Measurements from ENCODE around the gene KPNB1.

DNA sequence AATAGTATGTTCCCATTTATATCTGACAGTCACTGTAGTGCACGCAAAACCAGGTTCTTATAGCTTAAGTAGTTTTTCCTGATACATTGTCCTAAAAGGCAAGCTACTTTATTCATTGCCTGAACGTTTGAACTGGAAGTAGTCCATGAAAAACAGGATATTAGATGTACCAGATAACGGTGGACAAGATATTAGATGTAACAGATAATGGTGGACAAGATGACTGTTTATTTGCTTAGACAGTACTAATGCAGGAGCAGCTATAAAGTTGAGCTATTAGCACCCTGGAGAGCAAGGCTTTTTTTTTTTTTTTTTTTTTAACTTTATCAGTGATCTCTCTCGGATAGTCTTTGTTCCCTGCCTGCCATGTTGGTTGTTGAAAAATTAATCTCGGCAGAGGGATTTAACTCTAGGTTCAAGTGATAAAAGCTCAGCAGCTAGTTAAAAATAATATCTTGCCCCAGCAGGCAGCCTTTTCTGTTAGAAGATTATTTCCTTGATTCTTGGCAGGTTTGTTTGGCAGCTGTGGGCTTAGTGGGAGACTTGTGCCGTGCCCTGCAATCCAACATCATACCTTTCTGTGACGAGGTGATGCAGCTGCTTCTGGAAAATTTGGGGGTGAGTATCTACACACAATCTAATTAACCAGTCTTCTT, 26.9 kb downstream of the KPNB1 start:
- no peak for TF ChIP-seq EP300 (conservative IDR thresholded peaks at IDR 0.05; ENCODE audit: poor library complexity, severe bottlenecking)
- no peak for TF ChIP-seq RAD21 (conservative IDR thresholded peaks at IDR 0.05)
- TF ChIP-seq POLR2AphosphoS5 (IDR thresholded peaks at IDR 0.05): no peak
- TF ChIP-seq, protein P1, sequence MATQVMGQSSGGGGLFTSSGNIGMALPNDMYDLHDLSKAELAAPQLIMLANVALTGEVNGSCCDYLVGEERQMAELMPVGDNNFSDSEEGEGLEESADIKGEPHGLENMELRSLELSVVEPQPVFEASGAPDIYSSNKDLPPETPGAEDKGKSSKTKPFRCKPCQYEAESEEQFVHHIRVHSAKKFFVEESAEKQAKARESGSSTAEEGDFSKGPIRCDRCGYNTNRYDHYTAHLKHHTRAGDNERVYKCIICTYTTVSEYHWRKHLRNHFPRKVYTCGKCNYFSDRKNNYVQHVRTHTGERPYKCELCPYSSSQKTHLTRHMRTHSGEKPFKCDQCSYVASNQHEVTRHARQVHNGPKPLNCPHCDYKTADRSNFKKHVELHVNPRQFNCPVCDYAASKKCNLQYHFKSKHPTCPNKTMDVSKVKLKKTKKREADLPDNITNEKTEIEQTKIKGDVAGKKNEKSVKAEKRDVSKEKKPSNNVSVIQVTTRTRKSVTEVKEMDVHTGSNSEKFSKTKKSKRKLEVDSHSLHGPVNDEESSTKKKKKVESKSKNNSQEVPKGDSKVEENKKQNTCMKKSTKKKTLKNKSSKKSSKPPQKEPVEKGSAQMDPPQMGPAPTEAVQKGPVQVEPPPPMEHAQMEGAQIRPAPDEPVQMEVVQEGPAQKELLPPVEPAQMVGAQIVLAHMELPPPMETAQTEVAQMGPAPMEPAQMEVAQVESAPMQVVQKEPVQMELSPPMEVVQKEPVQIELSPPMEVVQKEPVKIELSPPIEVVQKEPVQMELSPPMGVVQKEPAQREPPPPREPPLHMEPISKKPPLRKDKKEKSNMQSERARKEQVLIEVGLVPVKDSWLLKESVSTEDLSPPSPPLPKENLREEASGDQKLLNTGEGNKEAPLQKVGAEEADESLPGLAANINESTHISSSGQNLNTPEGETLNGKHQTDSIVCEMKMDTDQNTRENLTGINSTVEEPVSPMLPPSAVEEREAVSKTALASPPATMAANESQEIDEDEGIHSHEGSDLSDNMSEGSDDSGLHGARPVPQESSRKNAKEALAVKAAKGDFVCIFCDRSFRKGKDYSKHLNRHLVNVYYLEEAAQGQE (IDR thresholded peaks at IDR 0.05; ENCODE audit: borderline replicate concordance): no peak
